GM12874 (cell line): ENCODE measurements around the gene MAFF.

Experiments
- TF ChIP-seq, protein P1 (sequence below): IDR thresholded peaks from 2 replicates; pipeline ENCODE4 v1.5.1; 2011; ENCODE audit warnings: low read depth, mild to moderate bottlenecking, control low read depth, low read length, moderate library complexity; ENCODE audit not compliant: insufficient read depth

The MAFF gene

DNA sequence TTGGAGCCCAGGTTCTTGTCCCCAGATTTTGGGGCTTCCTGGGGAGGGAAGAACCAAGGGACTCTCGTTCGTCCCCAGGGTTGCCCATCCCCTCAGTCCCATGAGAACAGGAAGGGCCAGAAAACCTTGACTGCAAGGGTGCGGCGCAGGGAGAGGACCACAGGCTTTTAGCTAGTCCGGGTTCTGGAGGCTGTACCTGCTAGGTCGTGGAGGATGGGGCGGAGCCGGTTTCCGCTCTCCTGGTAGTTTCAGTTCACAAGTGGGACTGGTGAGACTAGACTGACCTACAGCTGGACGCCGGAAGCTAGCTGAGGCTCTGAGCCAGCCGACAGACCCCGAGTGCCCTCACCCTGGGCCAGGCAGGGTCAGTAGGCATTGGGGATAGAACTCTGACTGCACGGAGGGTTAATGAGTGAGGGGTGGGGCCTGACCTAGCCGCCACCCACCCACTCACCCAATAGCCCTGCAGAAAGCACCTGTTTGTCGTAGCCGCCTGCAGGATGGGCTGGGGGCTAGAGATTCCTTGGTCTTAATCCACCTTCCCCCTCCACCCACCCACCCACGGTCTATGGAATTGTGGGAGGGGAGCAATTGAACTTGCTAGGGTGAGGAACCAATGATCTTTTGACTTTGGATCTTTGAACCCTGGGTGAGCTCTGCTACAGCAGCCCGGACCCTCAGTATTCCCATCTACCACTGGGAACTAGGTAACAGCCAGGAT is 1.5 kb downstream of the MAFF start:
- TF ChIP-seq, protein P1, sequence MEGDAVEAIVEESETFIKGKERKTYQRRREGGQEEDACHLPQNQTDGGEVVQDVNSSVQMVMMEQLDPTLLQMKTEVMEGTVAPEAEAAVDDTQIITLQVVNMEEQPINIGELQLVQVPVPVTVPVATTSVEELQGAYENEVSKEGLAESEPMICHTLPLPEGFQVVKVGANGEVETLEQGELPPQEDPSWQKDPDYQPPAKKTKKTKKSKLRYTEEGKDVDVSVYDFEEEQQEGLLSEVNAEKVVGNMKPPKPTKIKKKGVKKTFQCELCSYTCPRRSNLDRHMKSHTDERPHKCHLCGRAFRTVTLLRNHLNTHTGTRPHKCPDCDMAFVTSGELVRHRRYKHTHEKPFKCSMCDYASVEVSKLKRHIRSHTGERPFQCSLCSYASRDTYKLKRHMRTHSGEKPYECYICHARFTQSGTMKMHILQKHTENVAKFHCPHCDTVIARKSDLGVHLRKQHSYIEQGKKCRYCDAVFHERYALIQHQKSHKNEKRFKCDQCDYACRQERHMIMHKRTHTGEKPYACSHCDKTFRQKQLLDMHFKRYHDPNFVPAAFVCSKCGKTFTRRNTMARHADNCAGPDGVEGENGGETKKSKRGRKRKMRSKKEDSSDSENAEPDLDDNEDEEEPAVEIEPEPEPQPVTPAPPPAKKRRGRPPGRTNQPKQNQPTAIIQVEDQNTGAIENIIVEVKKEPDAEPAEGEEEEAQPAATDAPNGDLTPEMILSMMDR = no peak

- TF ChIP-seq, protein P1 = no peak
Measured at GRCh38 chr22:38203855-38204514, 2.2 kb downstream of the MAFF start.

- TF ChIP-seq, protein P1 = no peak
Measured at GRCh38 chr22:38204784-38205183, 3.0 kb downstream of the MAFF start.

DNA sequence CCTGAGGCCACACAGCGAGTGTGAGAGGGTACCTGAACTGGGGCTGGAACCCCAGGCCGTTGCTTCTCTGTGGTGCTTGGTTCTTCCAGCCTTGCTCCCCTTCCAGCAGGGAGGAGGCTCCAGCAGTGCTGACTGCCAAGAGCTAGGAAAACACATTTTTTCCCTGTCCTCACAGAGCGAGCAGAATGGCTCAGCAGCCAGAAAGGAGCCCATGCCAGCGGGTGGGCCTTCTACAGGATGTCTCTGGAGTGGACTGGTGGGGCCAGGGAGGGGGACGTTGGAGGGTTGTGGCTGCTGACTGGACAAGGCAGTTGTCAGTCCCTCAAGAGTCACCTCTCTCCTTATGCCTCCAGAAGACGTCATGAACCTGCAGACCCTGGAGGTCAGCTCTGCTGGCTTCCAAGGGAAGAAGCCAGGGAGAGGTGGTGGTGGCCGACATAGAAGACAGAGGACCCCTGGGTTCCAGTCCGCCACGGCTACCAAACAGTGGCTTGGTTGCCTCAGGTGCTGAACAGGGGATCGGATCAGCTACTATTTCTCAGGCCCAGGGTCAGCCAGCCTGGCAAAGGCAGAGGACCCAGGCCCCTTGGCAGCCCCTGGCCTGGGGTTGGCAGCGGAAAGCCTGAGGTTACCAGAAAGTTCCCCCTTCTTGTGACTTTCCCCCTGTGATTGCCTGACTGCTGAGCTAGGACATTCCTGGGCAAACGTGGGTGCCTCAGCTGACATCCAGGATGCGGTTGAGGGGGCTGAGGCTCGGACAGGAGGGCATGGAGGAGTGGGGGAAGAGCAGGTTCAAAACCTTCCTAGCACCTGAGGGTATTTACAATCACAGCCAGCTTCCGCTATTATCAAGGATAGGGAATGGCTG is 3.7 kb downstream of the MAFF start:
- TF ChIP-seq, protein P1 = no peak

DNA sequence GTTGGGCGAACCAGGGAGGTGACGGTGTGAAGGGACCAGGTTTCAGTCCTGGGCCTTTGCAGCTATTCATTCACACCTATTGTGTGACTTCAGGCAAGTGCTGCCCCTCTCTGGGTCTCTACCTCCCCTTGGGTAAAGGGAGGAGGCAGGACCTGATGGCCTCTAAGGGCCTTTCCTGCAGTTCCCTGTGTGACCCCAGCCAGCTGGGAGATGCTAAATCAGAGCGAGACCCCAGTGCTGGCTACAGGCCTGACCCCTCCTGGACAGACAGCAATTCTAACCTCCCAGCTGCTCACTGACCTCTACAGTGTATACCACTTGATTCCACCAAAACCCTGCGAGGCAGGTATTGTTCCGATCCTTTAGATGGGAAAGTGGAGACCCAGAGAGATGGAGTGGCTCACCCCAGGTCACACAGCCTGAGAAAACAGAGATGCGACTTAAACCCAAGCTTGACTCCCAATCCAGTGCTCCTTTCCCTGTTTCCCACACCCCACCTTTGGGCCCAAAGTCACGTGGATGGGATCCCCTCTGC is 6.2 kb downstream of the MAFF start:
- TF ChIP-seq, protein P1 = no peak

DNA sequence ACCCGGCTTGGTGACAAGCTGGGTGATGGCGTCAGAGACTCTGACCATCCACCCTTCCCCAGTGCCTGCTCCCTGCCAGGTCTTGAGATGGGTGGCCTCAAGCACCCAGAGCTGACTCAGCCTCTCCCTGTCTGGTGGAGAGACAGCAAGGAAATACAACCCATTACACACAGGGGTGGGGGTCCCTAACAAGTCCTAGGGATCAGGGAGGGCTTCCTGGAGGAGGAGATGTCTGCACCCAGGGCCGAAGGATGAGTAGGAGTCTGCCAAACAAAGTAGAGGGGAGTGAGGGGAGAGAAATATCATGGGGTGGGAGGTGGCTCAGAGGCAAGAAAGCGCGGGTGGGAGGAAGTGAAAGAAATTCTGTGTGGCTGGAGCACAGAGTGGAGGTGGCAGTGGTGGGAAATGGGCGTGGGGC is 6.8 kb downstream of the MAFF start:
- TF ChIP-seq, protein P1 = no peak

DNA sequence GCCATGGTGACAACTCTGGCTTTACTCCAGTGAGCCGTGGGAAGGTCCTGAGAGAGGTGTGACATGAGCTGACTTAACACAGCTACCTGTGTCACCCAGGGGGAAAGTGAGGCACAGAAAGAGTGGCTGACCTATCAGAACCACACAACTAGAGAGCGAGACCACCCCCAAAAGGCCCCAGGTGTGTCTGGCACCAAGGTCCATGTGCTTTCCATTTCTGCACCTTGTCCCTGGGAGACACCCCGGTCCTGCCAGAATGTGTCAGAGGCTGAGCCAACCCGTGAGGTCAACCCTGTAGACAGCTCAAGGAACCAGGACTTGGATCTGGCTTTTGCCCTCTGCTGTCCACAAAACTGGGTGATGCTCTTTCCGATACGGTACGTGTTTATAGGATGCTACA is 9.8 kb downstream of the MAFF start:
- TF ChIP-seq, protein P1 = no peak
